Endodermal cell (in vitro differentiated cells): ENCODE results near the gene HECW1. TPM values are rescaled to one million over a fixed set of nuclear protein-coding genes. Genes with fewer than 3 reads are reported as not detected.

Experiments
- DNase-seq: peaks from one replicate; pipeline ENCODE4 v3.0.0-alpha.2; 2017
- H3K27ac ChIP-seq: 2 replicates; pipeline ENCODE4 v1.5.1; 2013; ENCODE audit warnings: mild to moderate bottlenecking, low read depth, low read length, moderate library complexity
- H3K27me3 ChIP-seq: 2 replicates; pipeline ENCODE4 v1.6.1; 2013; ENCODE audit warnings: mild to moderate bottlenecking, low read length, moderate library complexity; ENCODE audit not compliant: insufficient read depth, control insufficient read depth, poor library complexity, severe bottlenecking
- H3K36me3 ChIP-seq: 2 replicates; pipeline ENCODE4 v1.7.0; 2013; ENCODE audit warnings: mild to moderate bottlenecking, low read length, moderate library complexity; ENCODE audit not compliant: control insufficient read depth, insufficient read depth
- H3K4me1 ChIP-seq: one replicate; pipeline ENCODE4 v1.7.0; 2013; ENCODE audit warnings: low read length; ENCODE audit not compliant: control insufficient read depth, insufficient read depth
- H3K4me3 ChIP-seq: 2 replicates; pipeline ENCODE4 v1.5.1; 2013; ENCODE audit warnings: mild to moderate bottlenecking, low read length, moderate library complexity
- H3K9ac ChIP-seq: 2 replicates; pipeline ENCODE4 v1.6.1; 2013; ENCODE audit warnings: mild to moderate bottlenecking, low read length, moderate library complexity; ENCODE audit not compliant: poor library complexity, severe bottlenecking; ENCODE audit errors: extremely low read depth
- H3K9me3 ChIP-seq: 2 replicates; pipeline ENCODE4 v1.6.1; 2013; ENCODE audit warnings: mild to moderate bottlenecking, low read length, moderate library complexity; ENCODE audit not compliant: control insufficient read depth
- H3K27ac Mint-ChIP-seq: 2 replicates; pipeline ENCODE4 v1.8.0; 2020; ENCODE audit warnings: mixed read lengths
- H3K27me3 Mint-ChIP-seq: 2 replicates; pipeline ENCODE4 v1.8.0; 2021; ENCODE audit warnings: mild to moderate bottlenecking, mixed read lengths; ENCODE audit not compliant: insufficient read depth
- H3K36me3 Mint-ChIP-seq: 2 replicates; pipeline ENCODE4 v1.8.0; 2020; ENCODE audit warnings: low read depth, mixed read lengths
- H3K4me1 Mint-ChIP-seq: 2 replicates; pipeline ENCODE4 v1.8.0; 2020; ENCODE audit warnings: mixed read lengths
- H3K4me3 Mint-ChIP-seq: 2 replicates; pipeline ENCODE4 v1.8.0; 2020; ENCODE audit warnings: mild to moderate bottlenecking, moderate library complexity, mixed read lengths
- H3K9me3 Mint-ChIP-seq: 2 replicates; pipeline ENCODE4 v1.8.0; 2020; ENCODE audit warnings: mild to moderate bottlenecking, mixed read lengths
- CTCF ChIP-seq: fragments of 200-600 bp; sonication (generic); conservative IDR thresholded peaks from 2 replicates; pipeline ENCODE4 v1.5.0; 2021; ENCODE audit warnings: antibody characterized with exemption, mild to moderate bottlenecking
- WGBS, 2 experiments: methylation state at CpG; one replicate each; pipeline versions ENCODE4 v1.1.5 to v1.1.7; 2013; ENCODE audit warnings: missing lambda C conversion rate in 2 of 2, mixed read lengths in 1 of 2; ENCODE audit not compliant: insufficient coverage in 1 of 2, insufficient read length in 1 of 2; 5-methylcytosine and 5-hydroxymethylcytosine counted together
- total RNA-seq, 2 donors: library from RNA; stranded (reverse); fragmentation: NEBNext Ultra II Directional in 1 of 2; extraction: Animal tissue kit (Norgen Biotek cat#: 25700) in 1 of 2; gene quantifications; 2 replicates in 1 of 2; 3 replicates in 1 of 2; pipeline ENCODE4 v1.2.1, GENCODE V29; 2021

Gene HECW1
- total RNA-seq, 2 donors from 2014 or later = 4.6 to 12.0 TPM

- Histone ChIP-seq H3K27me3 (no peaks in the 10 kb centered on the region), H3K9ac (peak overlapping the region; percentile 57), H3K4me3 (peak overlapping the region; percentile 13), H3K4me1 (peaks cover 14% of the 10 kb centered on the region), H3K9me3 (peaks cover 24% of the 10 kb centered on the region), H3K27ac (no peak overlapping the region), H3K36me3 (no peaks in the 10 kb centered on the region)
- TF ChIP-seq CTCF = no peak
- DNase-seq = peak; percentile 79
- Mint-ChIP-seq H3K4me3 (peak overlapping the region; percentile 15), H3K4me1 (peaks cover 35% of the 10 kb centered on the region), H3K36me3 (peaks cover 3% of the 10 kb centered on the region), H3K27ac (peak overlapping the region; percentile 92), H3K27me3 (peaks cover 4% of the 10 kb centered on the region), H3K9me3 (peaks cover 22% of the 10 kb centered on the region)
- WGBS, 2 experiments = 42% methylated on average over 2 of the region's 3 CpGs; no CpG with 5 or more reads in 1 of the 2 experiments
These were observed 183.0 kb downstream of the HECW1 start for GRCh38 chr7:43295429-43295828.

- TF ChIP-seq CTCF = peak; percentile 73
These were observed 183.9 kb downstream of the HECW1 start for GRCh38 chr7:43296306-43296705.

GRCh38 chr7:43298617-43299016, 186.2 kb downstream of the HECW1 start:
- H3K9me3 ChIP-seq = no peaks in the 10 kb centered on the region
- no peak overlapping the region for H3K9ac ChIP-seq
- H3K9me3 Mint-ChIP-seq = no peaks in the 10 kb centered on the region
- no peak overlapping the region for H3K27ac Mint-ChIP-seq
- H3K4me1 ChIP-seq = peaks cover 12% of the 10 kb centered on the region
- H3K4me3 Mint-ChIP-seq = no peak overlapping the region
- WGBS, 2 experiments = 93% methylated on average over 8 of the region's 8 CpGs; no CpG with 5 or more reads in 1 of the 2 experiments
- peaks cover 6% of the 10 kb centered on the region for H3K27me3 Mint-ChIP-seq
- no peak for TF ChIP-seq CTCF
- peaks cover 41% of the 10 kb centered on the region for H3K4me1 Mint-ChIP-seq
- H3K36me3 Mint-ChIP-seq = no peaks in the 10 kb centered on the region
- H3K27me3 ChIP-seq = no peaks in the 10 kb centered on the region
- no peak for DNase-seq
- no peak overlapping the region for H3K27ac ChIP-seq
- no peak overlapping the region for H3K4me3 ChIP-seq
- H3K36me3 ChIP-seq = no peaks in the 10 kb centered on the region

More at GRCh38 chr7:43296306-43296705, 183.9 kb downstream of the HECW1 start:
- Histone ChIP-seq H3K36me3 (no peaks in the 10 kb centered on the region), H3K27ac (no peak overlapping the region), H3K9me3 (peaks cover 16% of the 10 kb centered on the region), H3K27me3 (no peaks in the 10 kb centered on the region), H3K9ac (no peak overlapping the region), H3K4me3 (no peak overlapping the region), H3K4me1 (peaks cover 14% of the 10 kb centered on the region)
- peak; percentile 54 for DNase-seq
- H3K4me3 Mint-ChIP-seq = no peak overlapping the region
- H3K4me1 Mint-ChIP-seq = peaks cover 35% of the 10 kb centered on the region
- peaks cover 3% of the 10 kb centered on the region for H3K36me3 Mint-ChIP-seq
- peaks cover 6% of the 10 kb centered on the region for H3K27me3 Mint-ChIP-seq
- no peak overlapping the region for H3K27ac Mint-ChIP-seq
- WGBS, 2 experiments = 90 to 95% methylated on average over 5 to 6 of the region's 6 CpGs
- peaks cover 13% of the 10 kb centered on the region for H3K9me3 Mint-ChIP-seq
